SH-SY5Y (cell line): ENCODE measurements around the gene ANKMY1.

Source experiments
- GATA2 ChIP-seq: IDR thresholded peaks from 2 replicates; pipeline ENCODE4 v1.6.1; 2011; ENCODE audit warnings: mild to moderate bottlenecking, low read depth, low read length
- GATA3 ChIP-seq: IDR thresholded peaks from 2 replicates; pipeline ENCODE4 v1.6.1; 2011; ENCODE audit warnings: low read depth, mild to moderate bottlenecking, low read length, moderate library complexity

DNA sequence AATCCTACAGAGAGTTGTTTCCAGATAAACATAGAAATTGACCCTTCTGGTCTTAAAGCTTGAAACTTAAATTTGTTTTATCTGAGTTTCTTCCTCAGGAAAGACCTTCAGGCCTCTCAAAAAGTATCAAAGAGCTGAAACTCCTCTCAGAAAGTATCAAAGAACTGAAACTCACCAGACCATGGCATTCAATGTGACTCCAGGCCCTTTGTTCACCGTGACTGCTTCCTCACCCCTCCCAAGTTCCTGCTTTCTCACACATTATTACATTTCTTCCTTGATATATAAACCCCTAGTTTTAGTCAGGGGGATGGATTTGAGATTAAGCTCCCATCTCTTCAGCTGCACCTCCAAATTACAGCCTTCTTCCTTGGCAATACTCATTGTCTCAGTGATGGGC is 6.0 kb downstream of the ANKMY1 start:
- TF ChIP-seq GATA3: no peak
- TF ChIP-seq GATA2: no peak
